Breast epithelium (tissue), 3 donors: ENCODE data around the gene POGK.

Source experiments
- CTCF ChIP-seq, 3 donors: fragments of 450-650 bp; IDR thresholded peaks; one replicate each; pipeline ENCODE4 v1.5.1; 2016 to 2017; ENCODE audit warnings: antibody characterized with exemption in 3 of 3, mild to moderate bottlenecking in 3 of 3, moderate library complexity in 3 of 3
- POLR2A ChIP-seq: fragments of 450-650 bp; IDR thresholded peaks from one replicate; pipeline ENCODE4 v1.6.1; 2016; ENCODE audit warnings: antibody characterized with exemption, mild to moderate bottlenecking, moderate library complexity
- POLR2AphosphoS5 ChIP-seq, 3 donors: sonication (generic); formaldehyde crosslinking; IDR thresholded peaks; one replicate each; pipeline ENCODE4 v1.6.1; 2017; ENCODE audit warnings: antibody characterized with exemption in 3 of 3

GRCh38 chr1:166849135-166849534, 9.9 kb downstream of the POGK start:
- no peak for TF ChIP-seq CTCF (IDR thresholded peaks at IDR 0.05)
- no peak for TF ChIP-seq POLR2A
- no peak for TF ChIP-seq POLR2AphosphoS5 (IDR thresholded peaks at IDR 0.05)
